Ovary (tissue), 3 donors: ENCODE measurements around the gene APOH.

Experiments
- CTCF ChIP-seq, 3 donors: fragments of 450-650 bp in 2 of 3; fragments of 200-600 bp in 1 of 3; IDR thresholded peaks; one replicate each; pipeline versions ENCODE4 v1.5.1 to v1.8.0; 2016 to 2022; ENCODE audit warnings: antibody characterized with exemption in 3 of 3, mild to moderate bottlenecking in 1 of 3
- EP300 ChIP-seq: sonication (generic); formaldehyde crosslinking; IDR thresholded peaks from one replicate; pipeline ENCODE4 v1.6.1; 2017; ENCODE audit warnings: antibody characterized with exemption
- POLR2A ChIP-seq: fragments of 450-650 bp; IDR thresholded peaks from one replicate; pipeline ENCODE4 v1.6.1; 2017; ENCODE audit warnings: antibody characterized with exemption, mild to moderate bottlenecking, moderate library complexity
- donor health status: DM: no; HTN: no; CAD: no.

- no peak for TF ChIP-seq CTCF (IDR thresholded peaks at IDR 0.05)
- no peak for TF ChIP-seq POLR2A
- TF ChIP-seq EP300, result no peak
These were observed 31.1 kb upstream of the APOH start for GRCh38 chr17:66260275-66260674.
